Subcutaneous adipose tissue (tissue), 4 donors: ENCODE data around the gene MEX3B. TPM values are rescaled to one million over a fixed set of nuclear protein-coding genes. Genes with fewer than 3 reads are reported as not detected.

Experiments used
- total RNA-seq, 4 donors: library from RNA; depleted of rRNA; stranded (reverse); fragments of >200 nt; gene quantifications; one replicate each; pipeline ENCODE4 v1.1.0, GENCODE V29; 2016
- TF ChIP-seq, protein P1 (sequence below): fragments of 450-650 bp; IDR thresholded peaks from one replicate; pipeline ENCODE4 v1.5.1; 2016; ENCODE audit warnings: low read depth, mild to moderate bottlenecking, control low read depth, antibody characterized with exemption, moderate library complexity

The MEX3B gene
- total RNA-seq, 4 donors from 2014 or later, result 0.82 to 2.2 (median 1.6) TPM

DNA sequence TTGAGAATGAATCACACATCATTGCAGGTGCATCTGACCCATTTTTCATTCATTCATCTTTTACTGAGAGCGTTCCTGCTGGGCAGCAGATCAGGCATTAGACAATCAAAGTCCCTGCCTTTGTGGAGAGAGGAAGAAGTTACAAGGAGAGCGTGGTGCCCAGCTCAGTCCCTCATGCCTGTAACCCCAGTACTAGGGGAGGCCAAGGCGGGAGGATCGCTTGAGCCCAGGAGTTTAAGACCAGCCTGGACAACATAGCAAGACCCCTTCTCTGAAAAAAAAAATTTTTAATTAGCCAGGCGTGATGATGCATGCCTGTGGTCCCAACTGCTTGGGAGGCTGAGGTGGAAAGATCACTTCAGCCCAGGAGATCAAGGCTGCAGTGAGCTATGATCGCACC, 35.0 kb upstream of the MEX3B start:
- TF ChIP-seq, protein P1, sequence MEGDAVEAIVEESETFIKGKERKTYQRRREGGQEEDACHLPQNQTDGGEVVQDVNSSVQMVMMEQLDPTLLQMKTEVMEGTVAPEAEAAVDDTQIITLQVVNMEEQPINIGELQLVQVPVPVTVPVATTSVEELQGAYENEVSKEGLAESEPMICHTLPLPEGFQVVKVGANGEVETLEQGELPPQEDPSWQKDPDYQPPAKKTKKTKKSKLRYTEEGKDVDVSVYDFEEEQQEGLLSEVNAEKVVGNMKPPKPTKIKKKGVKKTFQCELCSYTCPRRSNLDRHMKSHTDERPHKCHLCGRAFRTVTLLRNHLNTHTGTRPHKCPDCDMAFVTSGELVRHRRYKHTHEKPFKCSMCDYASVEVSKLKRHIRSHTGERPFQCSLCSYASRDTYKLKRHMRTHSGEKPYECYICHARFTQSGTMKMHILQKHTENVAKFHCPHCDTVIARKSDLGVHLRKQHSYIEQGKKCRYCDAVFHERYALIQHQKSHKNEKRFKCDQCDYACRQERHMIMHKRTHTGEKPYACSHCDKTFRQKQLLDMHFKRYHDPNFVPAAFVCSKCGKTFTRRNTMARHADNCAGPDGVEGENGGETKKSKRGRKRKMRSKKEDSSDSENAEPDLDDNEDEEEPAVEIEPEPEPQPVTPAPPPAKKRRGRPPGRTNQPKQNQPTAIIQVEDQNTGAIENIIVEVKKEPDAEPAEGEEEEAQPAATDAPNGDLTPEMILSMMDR, result no peak

DNA sequence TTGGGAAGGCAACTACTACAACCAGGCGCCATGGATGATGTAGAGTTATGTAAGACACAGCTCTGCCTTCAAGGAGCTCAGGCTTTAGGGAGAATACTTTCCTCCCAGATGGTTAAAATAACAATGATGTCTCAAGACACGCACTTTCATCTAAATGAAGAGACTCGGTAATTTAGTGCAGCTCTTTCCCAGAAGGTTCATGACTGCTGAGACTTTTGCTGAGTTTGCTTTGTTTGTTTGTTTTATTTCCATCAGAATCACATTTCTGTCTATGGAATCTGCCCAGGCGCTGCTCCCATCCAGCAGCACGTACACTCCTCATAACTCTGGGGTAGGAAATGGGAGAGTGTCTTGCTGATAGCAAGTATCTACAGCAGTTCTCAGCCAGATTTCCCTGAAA, 33.9 kb upstream of the MEX3B start:
- TF ChIP-seq, protein P1, result no peak

DNA sequence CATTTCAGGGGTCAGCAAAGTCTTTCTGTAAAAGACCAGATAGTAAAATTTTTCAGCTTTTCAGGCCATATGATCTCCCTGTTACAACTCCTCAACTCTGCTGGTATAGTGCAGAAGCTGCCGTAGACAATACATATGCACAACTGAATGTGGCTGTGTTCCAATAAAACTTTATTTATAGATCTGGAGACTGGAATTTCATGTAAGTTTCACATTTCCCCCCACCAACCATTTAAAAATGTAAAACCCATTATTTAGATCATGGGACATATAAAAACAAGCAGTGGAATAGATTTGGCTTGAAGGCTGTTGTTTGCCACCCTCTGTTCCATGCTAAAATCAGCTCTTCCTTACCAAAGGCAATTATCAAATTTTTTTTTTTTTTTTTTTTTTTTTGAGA, 28.8 kb upstream of the MEX3B start:
- TF ChIP-seq, protein P1, result no peak

DNA sequence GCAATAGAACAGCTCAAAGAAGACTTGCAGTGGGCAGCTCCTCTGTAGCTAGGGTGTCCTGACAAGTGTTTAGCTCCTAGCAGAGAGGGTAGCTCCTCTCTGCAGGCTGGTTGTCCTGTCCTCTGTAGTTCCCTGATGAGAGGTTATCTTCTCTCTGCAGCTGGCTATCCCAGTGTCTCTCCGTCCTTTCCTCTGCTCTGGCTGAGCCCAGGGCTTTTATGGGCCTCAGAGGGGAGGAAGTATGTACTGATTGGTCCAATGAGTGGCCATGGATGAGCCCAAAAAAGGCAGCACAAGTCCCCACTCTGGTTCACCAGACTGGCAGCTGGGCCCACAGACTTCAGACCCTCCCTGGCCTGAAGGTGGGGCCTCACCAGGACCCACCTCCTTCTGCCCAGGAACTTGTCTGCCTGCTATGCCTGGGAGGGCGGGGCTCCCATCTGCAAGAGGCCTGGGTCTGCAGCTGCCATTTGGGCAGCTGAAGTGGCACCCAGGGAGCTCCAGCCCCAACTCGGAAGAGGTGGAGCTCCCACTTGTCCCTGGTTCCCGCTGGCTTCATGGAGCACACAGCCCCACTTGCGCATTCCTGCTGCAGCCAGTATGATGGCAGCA, 27.2 kb upstream of the MEX3B start:
- TF ChIP-seq, protein P1, result no peak

DNA sequence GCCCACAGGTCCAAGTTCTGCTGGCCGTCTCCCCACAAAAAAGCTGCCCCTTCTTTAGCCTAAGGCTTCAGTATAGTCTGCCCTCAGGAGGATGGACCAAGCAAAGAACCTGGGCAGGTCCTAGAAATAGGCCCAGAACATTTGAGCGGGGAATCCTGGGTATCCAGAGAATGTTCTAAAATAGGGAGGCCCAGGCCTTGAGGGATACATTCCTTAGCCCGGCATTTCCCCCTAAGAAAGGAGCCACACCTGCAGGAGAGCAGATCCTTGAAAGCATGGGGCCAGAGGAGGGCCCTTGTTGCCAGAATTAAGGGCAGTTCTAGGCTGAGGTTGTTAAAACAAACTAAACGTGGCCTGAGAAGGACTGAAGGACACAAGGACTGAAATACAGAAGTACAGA, 20.6 kb upstream of the MEX3B start:
- TF ChIP-seq, protein P1, result no peak

DNA sequence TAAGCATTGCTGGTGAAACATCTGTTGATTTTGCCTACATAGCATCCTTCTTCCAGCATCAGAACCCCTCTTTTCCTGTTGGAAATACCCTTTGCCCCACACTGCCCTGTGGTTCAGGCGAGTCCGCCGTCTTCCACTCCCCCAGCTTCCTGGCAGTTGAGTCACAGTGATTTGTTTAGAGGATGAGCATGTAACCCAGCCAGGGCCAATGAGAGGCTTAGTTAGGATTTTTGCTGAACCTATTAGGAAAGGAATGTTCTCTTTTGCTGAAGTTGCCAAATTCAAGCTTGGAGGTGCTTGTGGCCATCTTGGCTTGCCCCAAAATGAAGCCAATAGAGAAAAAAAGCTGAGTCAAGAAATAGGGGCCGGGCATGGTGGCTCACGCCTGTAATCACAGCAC, 19.0 kb upstream of the MEX3B start:
- TF ChIP-seq, protein P1, result no peak

DNA sequence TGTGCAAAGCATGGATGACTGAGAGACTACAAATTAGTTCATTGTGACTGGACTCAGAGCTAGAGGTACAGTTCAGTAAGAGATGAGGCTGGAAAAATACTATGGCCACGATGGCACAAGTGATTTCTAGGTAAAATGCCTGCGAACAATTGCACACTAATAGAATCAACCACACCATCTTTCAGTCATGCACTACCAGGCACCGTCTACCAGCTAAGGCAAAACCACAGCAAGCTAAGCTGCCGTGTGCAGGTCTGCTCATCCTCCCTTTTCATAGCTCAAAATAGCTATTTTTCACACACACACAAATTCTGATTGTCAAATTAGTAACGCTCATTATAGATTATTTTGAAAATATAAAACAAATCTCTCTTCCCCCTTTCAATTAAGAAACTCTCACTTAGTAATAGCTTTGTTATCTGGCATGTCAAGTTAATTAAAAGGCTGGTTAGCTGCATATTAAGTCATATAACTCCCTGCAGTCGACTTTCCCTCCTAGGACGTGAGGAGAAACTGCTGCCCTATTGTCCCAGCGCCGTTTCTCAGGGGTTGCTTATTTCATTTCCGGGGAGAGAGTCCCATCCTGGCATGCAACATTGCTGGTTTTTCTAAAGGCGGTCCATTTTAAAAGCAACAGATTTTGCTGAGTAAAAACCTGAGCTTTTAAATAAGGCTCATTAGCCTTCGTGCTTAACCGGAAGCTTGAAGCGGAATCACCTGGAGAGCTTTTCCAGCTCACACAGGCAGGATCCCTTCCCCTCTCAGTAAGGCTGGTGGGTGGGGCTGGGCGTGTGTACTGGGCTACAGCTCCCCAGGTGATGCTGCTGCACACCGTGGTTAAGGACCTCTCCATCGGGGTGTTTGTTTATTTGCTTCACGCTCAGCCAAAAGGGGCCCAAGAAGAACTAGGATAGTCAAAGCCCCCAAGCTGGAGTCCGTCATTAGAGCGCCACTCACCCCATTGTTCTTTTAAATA, 16.9 kb upstream of the MEX3B start:
- TF ChIP-seq, protein P1, result no peak
